Left ventricle myocardium inferior (tissue), 1 donor: Measurements from ENCODE around the gene RADIL. TPM values are rescaled to one million over a fixed set of nuclear protein-coding genes. Genes with fewer than 3 reads are reported as not detected.

Experiments used
- DNase-seq: peaks from one replicate; pipeline ENCODE4 v3.0.0-alpha.2; 2020
- H3K27ac ChIP-seq: fragments of 200-600 bp; replicated peaks from 2 replicates; pipeline ENCODE4 v1.8.0; 2021
- H3K27me3 ChIP-seq: fragments of 200-600 bp; 2 replicates; pipeline ENCODE4 v1.8.0; 2021; ENCODE audit warnings: low read depth
- H3K36me3 ChIP-seq: fragments of 200-600 bp; 2 replicates; pipeline ENCODE4 v1.8.0; 2021
- H3K4me1 ChIP-seq: fragments of 200-600 bp; 2 replicates; pipeline ENCODE4 v1.8.0; 2021
- H3K4me3 ChIP-seq: fragments of 200-600 bp; 2 replicates; pipeline ENCODE4 v1.8.0; 2021; ENCODE audit warnings: mild to moderate bottlenecking, moderate library complexity
- H3K9me3 ChIP-seq: fragments of 200-600 bp; replicated peaks from 2 replicates; pipeline ENCODE4 v1.8.0; 2021
- CTCF ChIP-seq: fragments of 200-600 bp; IDR thresholded peaks from 2 replicates; pipeline ENCODE4 v1.8.0; 2021; ENCODE audit warnings: antibody characterized with exemption, mild to moderate bottlenecking, borderline replicate concordance
- intact Hi-C: fragments of 100-400 bp; cut with micrococcal nuclease; formaldehyde crosslinking; loops from one replicate; pipeline ENCODE4 v1.11.0; 2022
- total RNA-seq: library from RNA; stranded (reverse); fragmentation: NEBNext Ultra II Directional; extraction: Animal tissue kit (Norgen Biotek cat#: 25700); gene quantifications from one replicate; pipeline ENCODE4 v1.2.1, GENCODE V29; 2021
- donor health status: DM: no; HTN: yes; CAD: no; lungs with severe emphysema.

The RADIL gene
- total RNA-seq, 1 donor from 2014 or later, result 4.5 TPM

- intact Hi-C loops, result no loop called here
These were observed 8.1 kb downstream of the RADIL start for GRCh38 chr7:4875391-4875790.

DNA sequence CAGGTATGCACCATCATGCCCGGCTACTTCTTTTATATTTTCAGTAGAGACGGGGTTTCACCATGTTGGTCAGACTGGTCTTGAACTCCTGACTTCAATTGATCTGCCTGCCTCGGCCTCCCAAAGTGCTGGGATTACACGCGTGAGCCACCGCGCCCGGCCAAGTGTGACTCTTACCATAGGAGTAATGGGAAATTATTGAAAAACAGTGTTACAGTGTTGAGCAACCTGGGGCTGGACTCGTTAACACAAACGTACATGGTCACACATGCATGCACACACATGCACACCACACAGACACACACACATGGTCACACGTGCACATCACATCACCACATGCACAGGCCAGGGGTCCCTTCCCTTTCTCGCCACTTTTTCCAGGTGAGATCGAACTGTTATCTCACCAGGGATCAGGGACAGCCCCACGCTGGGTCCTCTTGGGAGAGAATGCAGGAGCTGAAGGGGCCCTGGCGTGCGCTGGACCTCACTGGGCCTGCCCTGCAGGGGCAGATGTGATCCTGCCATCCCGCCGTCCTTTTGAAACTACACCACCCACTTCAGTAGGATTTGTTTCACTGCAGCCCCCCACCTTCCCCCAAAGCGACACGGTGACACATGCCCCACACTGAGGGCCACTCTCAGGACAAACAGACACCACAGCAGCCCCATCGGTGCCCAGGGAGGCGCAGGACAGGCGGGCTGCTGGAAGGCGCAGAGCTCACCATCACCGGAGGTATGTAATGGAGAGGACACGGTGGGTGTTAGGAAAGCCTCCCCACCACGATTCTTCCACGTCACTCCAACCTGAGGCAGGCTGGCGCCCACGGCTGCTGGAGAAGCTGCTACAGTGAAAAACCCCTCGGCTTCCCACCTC lies 10.2 kb downstream of the RADIL start:
- peaks cover 23% of the 10 kb centered on the region for H3K36me3 ChIP-seq
- intact Hi-C loops, result no loop called here
- H3K27me3 ChIP-seq, result peaks cover 17% of the 10 kb centered on the region
- no peak overlapping the region for H3K27ac ChIP-seq
- H3K9me3 ChIP-seq, result peaks cover 6% of the 10 kb centered on the region
- TF ChIP-seq CTCF, result no peak
- H3K4me3 ChIP-seq, result no peak overlapping the region
- DNase-seq, result no peak
- H3K4me1 ChIP-seq, result peaks cover 22% of the 10 kb centered on the region

More at GRCh38 chr7:4875391-4875790, 8.1 kb downstream of the RADIL start:
- Histone ChIP-seq H3K27me3 (peaks cover 17% of the 10 kb centered on the region), H3K4me3 (no peak overlapping the region), H3K4me1 (peaks cover 38% of the 10 kb centered on the region), H3K27ac (no peak overlapping the region), H3K36me3 (peaks cover 23% of the 10 kb centered on the region), H3K9me3 (no peaks in the 10 kb centered on the region)
- no peak for DNase-seq
- no peak for TF ChIP-seq CTCF

DNA sequence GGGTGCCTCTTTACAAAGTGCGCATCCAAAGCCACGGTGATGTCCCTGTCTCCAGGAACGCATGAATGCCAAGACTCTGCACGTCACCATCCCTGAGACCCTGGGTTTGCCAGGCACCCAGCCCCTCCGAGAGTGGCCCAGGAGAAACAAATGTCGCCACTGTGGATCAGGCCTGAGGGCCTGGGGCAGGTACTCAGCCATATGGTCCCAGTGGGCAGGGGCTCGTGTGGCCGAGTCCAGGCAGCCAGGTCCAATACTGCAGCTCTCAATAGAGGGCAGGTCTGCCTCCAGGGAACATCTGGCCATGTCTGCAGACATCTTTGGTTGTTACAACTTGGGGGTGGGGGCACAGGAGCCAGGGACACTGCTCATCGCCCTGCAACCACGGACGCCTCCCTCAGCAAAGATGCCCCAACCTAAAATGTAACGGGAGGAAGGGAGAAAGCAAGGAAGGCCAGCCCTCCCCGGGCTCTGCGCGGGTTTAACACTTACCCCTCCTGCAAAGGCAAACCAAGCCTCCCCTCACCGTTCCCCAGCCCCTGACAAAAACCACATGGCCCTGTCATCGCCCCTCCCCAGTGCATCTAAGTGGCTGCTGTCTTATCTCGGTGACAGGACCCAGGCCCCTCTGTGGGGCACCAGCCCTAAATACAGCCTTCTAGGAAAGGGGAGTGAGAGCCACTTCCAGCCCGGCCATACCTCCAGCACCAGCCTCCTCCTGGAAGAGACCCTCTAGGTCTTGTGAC lies 11.4 kb downstream of the RADIL start:
- Histone ChIP-seq H3K36me3 (peaks cover 13% of the 10 kb centered on the region), H3K27ac (no peak overlapping the region), H3K4me3 (no peak overlapping the region), H3K9me3 (peaks cover 9% of the 10 kb centered on the region), H3K4me1 (peaks cover 22% of the 10 kb centered on the region), H3K27me3 (peaks cover 13% of the 10 kb centered on the region)
- no peak for TF ChIP-seq CTCF
- DNase-seq, result no peak
- intact Hi-C loops, result no loop called here

DNA sequence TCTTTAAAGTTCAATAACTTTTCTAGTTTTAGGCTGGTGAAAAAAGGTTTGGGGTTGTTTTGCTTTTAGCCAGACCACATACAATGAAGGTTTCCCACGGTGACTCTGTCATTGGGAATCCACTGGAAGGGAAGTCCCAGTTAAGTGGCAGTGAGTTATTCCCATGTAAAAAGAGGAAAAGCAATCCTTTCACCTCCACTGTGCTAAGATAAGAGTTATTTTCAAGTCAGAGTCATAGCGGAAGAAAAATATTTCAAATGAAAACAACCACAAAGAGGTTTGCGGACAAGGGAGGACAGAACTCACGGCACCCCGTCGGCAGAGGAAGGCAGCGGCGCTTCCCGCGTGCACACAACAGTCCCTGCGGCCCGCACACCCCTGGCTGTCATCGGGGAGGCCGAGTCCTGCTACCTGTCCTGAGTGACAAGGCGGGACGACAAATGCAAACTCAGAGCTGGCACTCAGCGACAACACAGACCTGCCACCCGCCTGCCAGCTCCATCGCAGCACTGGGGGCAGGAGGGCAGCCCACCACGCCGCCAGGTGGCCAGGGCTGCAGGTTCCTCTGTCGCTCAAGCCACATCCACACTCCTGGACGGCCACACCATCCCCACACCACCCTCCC lies 12.3 kb downstream of the RADIL start:
- H3K27ac ChIP-seq, result no peak overlapping the region
- H3K4me3 ChIP-seq, result no peak overlapping the region
- intact Hi-C loops, result no loop called here
- peaks cover 13% of the 10 kb centered on the region for H3K27me3 ChIP-seq
- peaks cover 9% of the 10 kb centered on the region for H3K9me3 ChIP-seq
- peaks cover 22% of the 10 kb centered on the region for H3K4me1 ChIP-seq
- peaks cover 4% of the 10 kb centered on the region for H3K36me3 ChIP-seq
- TF ChIP-seq CTCF, result no peak
- DNase-seq, result no peak

- Histone ChIP-seq H3K36me3 (no peaks in the 10 kb centered on the region), H3K9me3 (peaks cover 9% of the 10 kb centered on the region), H3K4me3 (no peak overlapping the region), H3K27ac (no peak overlapping the region), H3K27me3 (peaks cover 13% of the 10 kb centered on the region), H3K4me1 (peaks cover 16% of the 10 kb centered on the region)
- no peak for DNase-seq
- intact Hi-C loops, result no loop called here
- TF ChIP-seq CTCF, result no peak
These were observed 15.0 kb downstream of the RADIL start for GRCh38 chr7:4868493-4868892.
